GM23248 (cell line): ENCODE data around the gene STK26. TPM values are rescaled to one million over a fixed set of nuclear protein-coding genes. Genes with fewer than 3 reads are reported as not detected.
A peak's percentile ranks its signal among the peaks of the same experiment; 100 is the strongest.

Source experiments
- DNase-seq: peaks from one replicate; pipeline ENCODE4 v3.0.0-alpha.2; 2015
- H2AFZ ChIP-seq: fragments of 200-600 bp; sonication (generic); 2 replicates; pipeline ENCODE4 v1.6.1; 2016; ENCODE audit warnings: antibody characterized with exemption
- H3F3A ChIP-seq: fragments of 200-600 bp; sonication (generic); 2 replicates; pipeline ENCODE4 v1.6.1; 2016; ENCODE audit warnings: mild to moderate bottlenecking, antibody characterized with exemption, mixed run types; ENCODE audit not compliant: insufficient read depth
- H3K27ac ChIP-seq: fragments of 200-600 bp; sonication (generic); 2 replicates; pipeline ENCODE4 v1.5.1; 2016; ENCODE audit warnings: mild to moderate bottlenecking
- H3K27me3 ChIP-seq: fragments of 200-600 bp; sonication (generic); replicated peaks from 2 replicates; pipeline ENCODE4 v1.6.1; 2016; ENCODE audit warnings: mild to moderate bottlenecking; ENCODE audit not compliant: insufficient read depth
- H3K36me3 ChIP-seq: fragments of 200-600 bp; sonication (generic); 2 replicates; pipeline ENCODE4 v1.6.1; 2016; ENCODE audit warnings: low read depth, mild to moderate bottlenecking
- H3K4me1 ChIP-seq: fragments of 200-600 bp; sonication (generic); 2 replicates; pipeline ENCODE4 v1.6.1; 2016; ENCODE audit warnings: mild to moderate bottlenecking; ENCODE audit not compliant: insufficient read depth
- H3K4me2 ChIP-seq: fragments of 200-600 bp; sonication (generic); one replicate; pipeline ENCODE4 v1.6.1; 2016; ENCODE audit warnings: mild to moderate bottlenecking; ENCODE audit not compliant: unreplicated experiment
- H3K4me3 ChIP-seq: fragments of 200-600 bp; sonication (generic); 2 replicates; pipeline ENCODE4 v1.5.1; 2016; ENCODE audit warnings: mild to moderate bottlenecking
- H3K79me2 ChIP-seq: fragments of 200-600 bp; sonication (generic); 2 replicates; pipeline ENCODE4 v1.6.1; 2016; ENCODE audit warnings: mild to moderate bottlenecking; ENCODE audit not compliant: insufficient read depth
- H3K9ac ChIP-seq: fragments of 200-600 bp; sonication (generic); 2 replicates; pipeline ENCODE4 v1.6.1; 2016; ENCODE audit warnings: mild to moderate bottlenecking
- H3K9me2 ChIP-seq: fragments of 200-600 bp; sonication (generic); 2 replicates; pipeline ENCODE4 v1.6.1; 2016; ENCODE audit warnings: mixed run types, mild to moderate bottlenecking, moderate library complexity; ENCODE audit not compliant: insufficient read depth
- H3K9me3 ChIP-seq: fragments of 200-600 bp; sonication (generic); one replicate; pipeline ENCODE4 v1.6.1; 2017; ENCODE audit warnings: low read depth
- H4K20me1 ChIP-seq: fragments of 200-600 bp; sonication (generic); 2 replicates; pipeline ENCODE4 v1.6.0; 2016; ENCODE audit not compliant: insufficient read depth
- EZH2 ChIP-seq: fragments of 200-600 bp; sonication (generic); IDR thresholded peaks from 2 replicates; pipeline ENCODE4 v1.6.1; 2018; ENCODE audit warnings: antibody characterized with exemption, mild to moderate bottlenecking; ENCODE audit not compliant: insufficient read depth, poor library complexity, severe bottlenecking
- EZH2phosphoT487 ChIP-seq: fragments of 200-600 bp; sonication (generic); IDR thresholded peaks from 2 replicates; pipeline ENCODE4 v1.6.1; 2018; ENCODE audit warnings: antibody characterized with exemption, moderate library complexity, mild to moderate bottlenecking, low read depth; ENCODE audit not compliant: insufficient read depth
- WGBS, 2 experiments: methylation state at CpG; one replicate each; pipeline ENCODE4 v1.1.6; 2015 to 2017; ENCODE audit warnings: low lambda C conversion rate in 2 of 2, low coverage in 1 of 2; ENCODE audit errors: missing lambda C conversion rate in 2 of 2; 5-methylcytosine and 5-hydroxymethylcytosine counted together
- in situ Hi-C: fragments of 300-500 bp; cut with MboI; formaldehyde crosslinking; loops from 2 replicates; pipeline ENCODE4 v1.15.0; 2020
- polyA plus RNA-seq: library from polyadenylated mRNA; unstranded; fragments of >200 nt; fragmentation: Nextera tagmentation; extraction: Ambion mirVana; gene quantifications from 2 replicates; pipeline ENCODE4 v1.2.1, GENCODE V29; 2016
- total RNA-seq: library from RNA; depleted of rRNA; stranded (reverse); fragments of >200 nt; shearing (Covaris generic); gene quantifications from 2 replicates; pipeline ENCODE4 v1.2.3, GENCODE V29; 2014

Gene STK26
- total and polyA plus RNA-seq, 2 experiments from 2014 or later, result 0.74 to 1.1 TPM

DNA sequence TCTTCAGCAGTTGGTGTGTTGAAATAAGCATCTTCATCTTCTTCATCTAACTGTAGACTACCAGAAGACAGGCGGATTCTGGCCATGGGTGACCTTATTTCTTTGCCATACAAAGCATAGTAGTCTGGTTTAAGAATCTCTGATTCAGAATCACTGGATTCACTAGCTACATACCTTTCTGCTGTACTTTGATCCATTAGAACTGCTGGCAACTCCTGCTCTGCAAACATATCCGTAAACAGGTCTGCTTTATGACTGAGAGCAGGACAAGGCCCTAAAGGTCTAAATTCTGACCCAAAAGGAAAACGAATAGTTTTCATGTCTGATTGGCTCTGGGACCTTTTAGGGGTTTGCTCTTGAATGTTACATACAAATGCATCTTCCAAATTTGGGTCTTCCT lies 54.8 kb downstream of the STK26 start:
- no peaks in the 10 kb centered on the region for H3K36me3 ChIP-seq
- no peaks in the 10 kb centered on the region for H3K9me3 ChIP-seq
- no peaks in the 10 kb centered on the region for H3K79me2 ChIP-seq
- no peaks in the 10 kb centered on the region for H3F3A ChIP-seq
- TF ChIP-seq EZH2, result no peak
- no peak for TF ChIP-seq EZH2phosphoT487
- no peak for DNase-seq
- 73 to 76% methylated on average over 3 of the region's 3 CpGs for WGBS, 2 experiments
- no peak overlapping the region for H3K27ac ChIP-seq
- in situ Hi-C loops, result no loop called here
- no peak overlapping the region for H3K4me2 ChIP-seq
- H3K27me3 ChIP-seq, result no peaks in the 10 kb centered on the region
- no peak overlapping the region for H3K4me3 ChIP-seq
- no peaks in the 10 kb centered on the region for H3K4me1 ChIP-seq
- no peak overlapping the region for H2AFZ ChIP-seq
- H4K20me1 ChIP-seq, result no peaks in the 10 kb centered on the region
- no peak overlapping the region for H3K9ac ChIP-seq
- no peaks in the 10 kb centered on the region for H3K9me2 ChIP-seq

DNA sequence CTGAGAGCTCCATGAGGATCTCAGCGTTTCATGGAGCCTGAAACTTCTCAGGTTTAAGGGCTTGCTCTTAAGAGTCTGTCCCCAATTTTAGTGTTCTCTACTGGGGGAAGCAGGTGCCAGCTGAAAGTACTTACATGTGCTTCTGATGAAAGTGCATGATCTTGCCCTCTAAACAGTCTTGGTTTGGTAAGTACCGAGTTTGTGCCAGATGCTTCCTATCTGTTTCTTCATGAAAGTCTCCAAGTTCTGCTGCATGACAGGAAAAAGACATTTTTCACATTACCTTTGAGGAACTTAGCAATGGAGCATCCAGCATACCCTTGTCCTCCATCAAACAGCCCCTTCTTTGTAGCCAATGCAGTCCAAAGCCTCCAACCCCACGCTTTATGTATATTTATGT lies 62.7 kb downstream of the STK26 start:
- no peaks in the 10 kb centered on the region for H3K36me3 ChIP-seq
- H3K4me1 ChIP-seq, result no peaks in the 10 kb centered on the region
- no peak overlapping the region for H3K27ac ChIP-seq
- TF ChIP-seq EZH2phosphoT487 (no peak), EZH2 (no peak)
- H3K9me2 ChIP-seq, result no peaks in the 10 kb centered on the region
- 30 to 39% methylated on average over 3 of the region's 3 CpGs for WGBS, 2 experiments
- no peak for DNase-seq
- no peaks in the 10 kb centered on the region for H3K9me3 ChIP-seq
- H3K4me2 ChIP-seq, result no peak overlapping the region
- H3K79me2 ChIP-seq, result no peaks in the 10 kb centered on the region
- no peak overlapping the region for H2AFZ ChIP-seq
- in situ Hi-C loops, result no loop called here
- H3K27me3 ChIP-seq, result no peaks in the 10 kb centered on the region
- H4K20me1 ChIP-seq, result no peaks in the 10 kb centered on the region
- H3F3A ChIP-seq, result no peaks in the 10 kb centered on the region
- no peak overlapping the region for H3K9ac ChIP-seq
- H3K4me3 ChIP-seq, result no peak overlapping the region

DNA sequence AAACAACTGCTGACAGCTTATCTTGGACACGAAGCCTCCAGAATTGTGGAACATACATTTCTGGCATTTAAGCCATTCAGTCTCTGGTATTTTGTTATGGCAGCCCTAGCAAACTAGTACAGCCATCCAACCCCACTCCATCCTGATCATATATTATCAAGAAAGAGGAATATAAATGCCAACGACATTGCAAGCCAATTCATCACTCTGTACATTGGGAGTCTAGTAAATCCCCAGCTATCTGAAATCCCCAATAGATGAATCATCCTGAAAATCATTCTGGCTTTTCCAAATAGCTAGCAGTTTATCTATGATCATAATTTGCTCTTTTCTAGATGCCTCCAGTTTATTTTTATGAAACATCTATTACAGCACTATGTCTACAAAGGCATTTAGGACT lies 63.6 kb downstream of the STK26 start:
- no peaks in the 10 kb centered on the region for H3K4me1 ChIP-seq
- no peaks in the 10 kb centered on the region for H3K9me2 ChIP-seq
- H3K9ac ChIP-seq, result no peak overlapping the region
- WGBS, 2 experiments, result 49 to 92% methylated on average over 1 to 2 of the region's 2 CpGs
- H3K27me3 ChIP-seq, result no peaks in the 10 kb centered on the region
- H3K27ac ChIP-seq, result no peak overlapping the region
- TF ChIP-seq EZH2phosphoT487 (no peak), EZH2 (no peak)
- H3K4me3 ChIP-seq, result no peak overlapping the region
- peak overlapping the region; percentile 7 for H3K4me2 ChIP-seq
- peak; percentile 20 for DNase-seq
- H3K9me3 ChIP-seq, result no peaks in the 10 kb centered on the region
- H3K79me2 ChIP-seq, result no peaks in the 10 kb centered on the region
- no peaks in the 10 kb centered on the region for H4K20me1 ChIP-seq
- H3F3A ChIP-seq, result no peaks in the 10 kb centered on the region
- no peaks in the 10 kb centered on the region for H3K36me3 ChIP-seq
- in situ Hi-C loops, result no loop called here
- no peak overlapping the region for H2AFZ ChIP-seq

GRCh38 chrX:132088864-132089263 lies 65.8 kb downstream of the STK26 start:
- no peak overlapping the region for H3K4me2 ChIP-seq
- H3K79me2 ChIP-seq, result no peaks in the 10 kb centered on the region
- no peaks in the 10 kb centered on the region for H3F3A ChIP-seq
- H3K9me2 ChIP-seq, result no peaks in the 10 kb centered on the region
- TF ChIP-seq EZH2phosphoT487 (no peak), EZH2 (no peak)
- H3K36me3 ChIP-seq, result no peaks in the 10 kb centered on the region
- no peaks in the 10 kb centered on the region for H3K4me1 ChIP-seq
- no peak overlapping the region for H3K4me3 ChIP-seq
- DNase-seq, result no peak
- in situ Hi-C loops, result no loop called here
- H3K27me3 ChIP-seq, result no peaks in the 10 kb centered on the region
- H3K9me3 ChIP-seq, result no peaks in the 10 kb centered on the region
- H3K9ac ChIP-seq, result no peak overlapping the region
- H3K27ac ChIP-seq, result no peak overlapping the region
- no peak overlapping the region for H2AFZ ChIP-seq
- H4K20me1 ChIP-seq, result no peaks in the 10 kb centered on the region

- Histone ChIP-seq H3K79me2 (no peaks in the 10 kb centered on the region), H3K27me3 (no peaks in the 10 kb centered on the region), H4K20me1 (no peaks in the 10 kb centered on the region), H3K4me3 (no peak overlapping the region), H3K4me1 (no peaks in the 10 kb centered on the region), H2AFZ (no peak overlapping the region), H3K36me3 (no peaks in the 10 kb centered on the region), H3K9ac (no peak overlapping the region), H3K9me2 (no peaks in the 10 kb centered on the region), H3K4me2 (no peak overlapping the region), H3K27ac (no peak overlapping the region), H3F3A (no peaks in the 10 kb centered on the region), H3K9me3 (no peaks in the 10 kb centered on the region)
- no peak for DNase-seq
- TF ChIP-seq EZH2 (no peak), EZH2phosphoT487 (no peak)
- in situ Hi-C loops, result no loop called here
- 68 to 73% methylated on average over 8 of the region's 8 CpGs for WGBS, 2 experiments
These were observed 67.5 kb downstream of the STK26 start for GRCh38 chrX:132090403-132091159.
